GM18873 (cell line): Measurements from ENCODE around the gene DCTN1.
"Not testable (repeated sequence)": the region's sequence is repeated elsewhere in the genome, so short reads cannot be mapped to it uniquely, and the experiment has no call there.

Experiments used
- ATAC-seq: cut with Tn5 transposase; IDR thresholded peaks from one replicate; pipeline ENCODE4 v1.9.1; 2021; ENCODE audit warnings: mild to moderate bottlenecking, moderate library complexity, moderate number of reproducible peaks; ENCODE audit not compliant: unreplicated experiment, low FRiP score

The DCTN1 gene

GRCh38 chr2:74379851-74380789 lies at the start of gene DCTN1:
TSS of gene DCTN1 (minus strand) at chr2:74380311. CDS start at chr2:74380037, 274 bp downstream.
- ATAC-seq = no peak

- ATAC-seq = no peak
Observed at GRCh38 chr2:74428675-74429074, 48.6 kb upstream of the DCTN1 start.

GRCh38 chr2:74427551-74427950 lies 47.4 kb upstream of the DCTN1 start:
- no peak for ATAC-seq

GRCh38 chr2:74426181-74426758 lies 46.2 kb upstream of the DCTN1 start:
- no peak for ATAC-seq

- no peak for ATAC-seq
Observed at GRCh38 chr2:74425523-74425922, 45.4 kb upstream of the DCTN1 start.

GRCh38 chr2:74424995-74425406 lies 44.9 kb upstream of the DCTN1 start:
- no peak for ATAC-seq

GRCh38 chr2:74424139-74424992 lies 44.3 kb upstream of the DCTN1 start:
- no peak for ATAC-seq

GRCh38 chr2:74423231-74424095 lies 43.4 kb upstream of the DCTN1 start:
- no peak for ATAC-seq

GRCh38 chr2:74421221-74421870 lies 41.2 kb upstream of the DCTN1 start, which contains the start of the genes C2orf81 and WDR54:
TSS of gene C2orf81 (minus strand) at chr2:74421619. CDS start at chr2:74421560, 59 bp downstream.
TSS of gene WDR54 (plus strand) at chr2:74421730. CDS start at chr2:74422154, 424 bp downstream.
- ATAC-seq = peak; percentile 78

GRCh38 chr2:74420443-74421103 lies 40.5 kb upstream of the DCTN1 start:
- ATAC-seq = not testable (repeated sequence)

GRCh38 chr2:74420006-74420405 lies 39.9 kb upstream of the DCTN1 start:
- ATAC-seq = no peak

- ATAC-seq = no peak
Observed at GRCh38 chr2:74419345-74419744, 39.2 kb upstream of the DCTN1 start.

- no peak for ATAC-seq
Observed at GRCh38 chr2:74418312-74418711, 38.2 kb upstream of the DCTN1 start.

GRCh38 chr2:74417763-74418162 lies 37.7 kb upstream of the DCTN1 start:
- ATAC-seq = no peak

- no peak for ATAC-seq
Observed at GRCh38 chr2:74417197-74417596, 37.1 kb upstream of the DCTN1 start.

GRCh38 chr2:74416778-74417177 lies 36.7 kb upstream of the DCTN1 start:
- no peak for ATAC-seq

- ATAC-seq = no peak
Observed at GRCh38 chr2:74415762-74416395, 35.8 kb upstream of the DCTN1 start.
